Ascending aorta (tissue), 2 donors: ENCODE results near the gene PRAMEF17. TPM values are rescaled to one million over a fixed set of nuclear protein-coding genes. Genes with fewer than 3 reads are reported as not detected.
"Not testable (repeated sequence)": the region's sequence is repeated elsewhere in the genome, so short reads cannot be mapped to it uniquely, and the experiment has no call there.

ENCODE experiments used
- DNase-seq, 2 donors: peaks; one replicate each; pipeline ENCODE4 v3.0.0-alpha.2; 2019; ENCODE audit warnings: low spot score in 2 of 2
- H3K27ac ChIP-seq, 2 donors: fragments of 200-600 bp; sonication (generic); one replicate each; pipeline ENCODE4 v1.5.1; 2016 to 2017; ENCODE audit warnings: mild to moderate bottlenecking in 1 of 2
- H3K27me3 ChIP-seq: fragments of 200-600 bp; sonication (generic); one replicate; pipeline ENCODE4 v1.5.1; 2017
- H3K36me3 ChIP-seq, 2 donors: fragments of 200-600 bp; sonication (generic); one replicate each; pipeline ENCODE4 v1.5.1; 2016
- H3K4me1 ChIP-seq, 2 donors: fragments of 200-600 bp; sonication (generic); one replicate each; pipeline ENCODE4 v1.5.1; 2016 to 2017; ENCODE audit warnings: mild to moderate bottlenecking in 1 of 2
- H3K4me3 ChIP-seq, 2 donors: fragments of 200-600 bp; sonication (generic); one replicate each; pipeline ENCODE4 v1.5.1; 2016 to 2017; ENCODE audit warnings: mild to moderate bottlenecking in 1 of 2
- H3K9me3 ChIP-seq, 2 donors: fragments of 200-600 bp; sonication (generic); one replicate each; pipeline ENCODE4 v1.5.1; 2016
- CTCF ChIP-seq, 3 experiments: fragments of 200-600 bp in 2 of 3; fragments of 450-650 bp in 1 of 3; sonication (generic) in 2 of 3; IDR thresholded peaks; one replicate each; pipeline ENCODE4 v1.5.1; 2016 to 2019; ENCODE audit warnings: antibody characterized with exemption in 3 of 3, mild to moderate bottlenecking in 1 of 3, moderate library complexity in 1 of 3
- intact Hi-C: fragments of 100-400 bp; cut with DNase I; formaldehyde crosslinking; loops from one replicate; pipeline ENCODE4 v1.15.1; 2023
- total RNA-seq: library from RNA; depleted of rRNA; stranded (reverse); fragments of >200 nt; gene quantifications from one replicate; pipeline ENCODE4 v1.1.0, GENCODE V29; 2016

PRAMEF17 gene
- total RNA-seq, 1 donor from 2014 or later = not detected

- H3K4me3 ChIP-seq, H3K27ac ChIP-seq, H3K27me3 ChIP-seq, H3K4me1 ChIP-seq, H3K9me3 ChIP-seq, DNase-seq, intact Hi-C loops, H3K36me3 ChIP-seq: not testable (repeated sequence)
Observed at GRCh38 chr1:13394761-13395160, 5.3 kb downstream of the PRAMEF17 start.

- intact Hi-C loops, H3K9me3 ChIP-seq, H3K27me3 ChIP-seq, H3K27ac ChIP-seq, H3K36me3 ChIP-seq, H3K4me3 ChIP-seq, DNase-seq, H3K4me1 ChIP-seq: not testable (repeated sequence)
Observed at GRCh38 chr1:13395311-13395710, 5.9 kb downstream of the PRAMEF17 start.

- no peaks in the 10 kb centered on the region for H3K4me1 ChIP-seq
- H3K27me3 ChIP-seq = no peaks in the 10 kb centered on the region
- no peak overlapping the region for H3K4me3 ChIP-seq
- no peak for DNase-seq
- TF ChIP-seq CTCF (IDR thresholded peaks at IDR 0.05) = no peak
- intact Hi-C loops = no loop called here
- H3K27ac ChIP-seq = no peak overlapping the region
- H3K36me3 ChIP-seq = no peaks in the 10 kb centered on the region
- H3K9me3 ChIP-seq = no peaks in the 10 kb centered on the region
Observed at GRCh38 chr1:13407811-13408210, 18.4 kb downstream of the PRAMEF17 start.

- H3K27me3 ChIP-seq, intact Hi-C loops, H3K4me3 ChIP-seq, H3K27ac ChIP-seq, DNase-seq, H3K9me3 ChIP-seq, H3K36me3 ChIP-seq, H3K4me1 ChIP-seq: not testable (repeated sequence)
Observed at GRCh38 chr1:13410150-13410549, 20.7 kb downstream of the PRAMEF17 start, which contains the start of gene PRAMEF20. Gene PRAMEF20 (plus strand): TSS chr1:13410450. CDS start chr1:13416355, 5,905 bp downstream.

- H3K27ac ChIP-seq = no peak overlapping the region
- H3K9me3 ChIP-seq = no peaks in the 10 kb centered on the region
- intact Hi-C loops = no loop called here
- DNase-seq = no peak
- no peak overlapping the region for H3K4me3 ChIP-seq
- H3K36me3 ChIP-seq = no peaks in the 10 kb centered on the region
- no peak for TF ChIP-seq CTCF (IDR thresholded peaks at IDR 0.05)
- H3K27me3 ChIP-seq = no peaks in the 10 kb centered on the region
- H3K4me1 ChIP-seq = no peaks in the 10 kb centered on the region
Observed at GRCh38 chr1:13430495-13430894, 41.1 kb downstream of the PRAMEF17 start.

- no peak for DNase-seq
- intact Hi-C loops = no loop called here
- TF ChIP-seq CTCF (IDR thresholded peaks at IDR 0.05) = no peak
- H3K27ac ChIP-seq = no peak overlapping the region
- H3K9me3 ChIP-seq = no peaks in the 10 kb centered on the region
- H3K4me3 ChIP-seq = no peak overlapping the region
- no peaks in the 10 kb centered on the region for H3K27me3 ChIP-seq
- no peaks in the 10 kb centered on the region for H3K36me3 ChIP-seq
- no peaks in the 10 kb centered on the region for H3K4me1 ChIP-seq
Observed at GRCh38 chr1:13432251-13432650, 42.8 kb downstream of the PRAMEF17 start.

GRCh38 chr1:13433694-13434358 lies 44.4 kb downstream of the PRAMEF17 start:
- H3K27me3 ChIP-seq, DNase-seq, H3K4me3 ChIP-seq, intact Hi-C loops, H3K9me3 ChIP-seq, H3K27ac ChIP-seq, H3K36me3 ChIP-seq, H3K4me1 ChIP-seq: not testable (repeated sequence)

GRCh38 chr1:13435458-13435857 lies 46.0 kb downstream of the PRAMEF17 start:
- DNase-seq = no peak
- no peaks in the 10 kb centered on the region for H3K4me1 ChIP-seq
- no peaks in the 10 kb centered on the region for H3K36me3 ChIP-seq
- TF ChIP-seq CTCF (IDR thresholded peaks at IDR 0.05) = no peak
- no peaks in the 10 kb centered on the region for H3K27me3 ChIP-seq
- H3K9me3 ChIP-seq = no peaks in the 10 kb centered on the region
- H3K4me3 ChIP-seq = no peak overlapping the region
- intact Hi-C loops = no loop called here
- no peak overlapping the region for H3K27ac ChIP-seq

- DNase-seq, H3K4me3 ChIP-seq, H3K27me3 ChIP-seq, H3K4me1 ChIP-seq, intact Hi-C loops, H3K36me3 ChIP-seq, H3K27ac ChIP-seq, H3K9me3 ChIP-seq: not testable (repeated sequence)
Observed at GRCh38 chr1:13439104-13439783, 49.8 kb downstream of the PRAMEF17 start.
